ENCODE data around the gene WDR7. TPM values are rescaled to one million over a fixed set of nuclear protein-coding genes. Genes with fewer than 3 reads are reported as not detected.

Gene WDR7
- polyA plus RNA-seq, 2 of the 4 experiments (the other 2 are of a cell fraction), result 4.2 to 7.0 TPM

DNA sequence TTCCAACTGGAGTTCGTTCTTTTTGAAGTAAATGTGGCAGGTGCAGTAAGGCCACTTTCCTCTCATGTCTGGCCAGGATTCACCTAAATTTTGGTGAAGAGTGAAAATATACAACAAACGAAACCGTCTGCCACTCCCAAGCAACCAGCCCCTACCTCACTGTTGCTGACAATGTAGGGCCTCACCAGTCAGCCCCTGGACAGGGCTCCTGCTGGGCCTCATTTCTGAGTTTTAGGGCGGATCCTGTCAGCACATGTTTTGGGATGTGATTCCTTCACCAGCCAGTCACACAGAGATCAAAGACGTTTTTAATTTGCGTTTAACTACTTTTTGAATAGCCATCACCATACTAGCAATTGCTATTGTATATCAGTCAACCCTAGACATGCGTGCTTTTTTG, 185.0 kb downstream of the WDR7 start (continued):
- no peak for TF ChIP-seq MAZ (IDR thresholded peaks at IDR 0.05; ENCODE audit: borderline replicate concordance, low read depth, low read length)
- no peak for TF ChIP-seq HDAC2 (IDR thresholded peaks at IDR 0.05)

- POLR2A ChIA-PET, result no interaction called here
- DNase-seq (ENCODE audit: low read depth in 1 of 2, low spot score in 1 of 2) (no peak), ATAC-seq (no peak), FAIRE-seq (no peak)
- 96% methylated on average over 1 of the region's 1 CpG for WGBS (ENCODE audit: missing lambda C conversion rate)
- Histone ChIP-seq H3K27ac (no peak overlapping the region), H3K9me3 (no peaks in the 10 kb centered on the region), H3K4me2 (no peak overlapping the region), H3K4me1 (no peaks in the 10 kb centered on the region), H3K4me3 (no peak overlapping the region)
- CTCF ChIA-PET, result no interaction called here
- TF ChIP-seq TFCP2L1 (CRISPR knock-in tag; IDR thresholded peaks at IDR 0.05) (no peak), RNF2 (IDR thresholded peaks at IDR 0.05; ENCODE audit: borderline replicate concordance, low read depth) (no peak), JUN (IDR thresholded peaks at IDR 0.05) (no peak), ZNF302 (CRISPR knock-in tag; IDR thresholded peaks at IDR 0.05) (no peak)
- TF ChIP-seq, protein P1, sequence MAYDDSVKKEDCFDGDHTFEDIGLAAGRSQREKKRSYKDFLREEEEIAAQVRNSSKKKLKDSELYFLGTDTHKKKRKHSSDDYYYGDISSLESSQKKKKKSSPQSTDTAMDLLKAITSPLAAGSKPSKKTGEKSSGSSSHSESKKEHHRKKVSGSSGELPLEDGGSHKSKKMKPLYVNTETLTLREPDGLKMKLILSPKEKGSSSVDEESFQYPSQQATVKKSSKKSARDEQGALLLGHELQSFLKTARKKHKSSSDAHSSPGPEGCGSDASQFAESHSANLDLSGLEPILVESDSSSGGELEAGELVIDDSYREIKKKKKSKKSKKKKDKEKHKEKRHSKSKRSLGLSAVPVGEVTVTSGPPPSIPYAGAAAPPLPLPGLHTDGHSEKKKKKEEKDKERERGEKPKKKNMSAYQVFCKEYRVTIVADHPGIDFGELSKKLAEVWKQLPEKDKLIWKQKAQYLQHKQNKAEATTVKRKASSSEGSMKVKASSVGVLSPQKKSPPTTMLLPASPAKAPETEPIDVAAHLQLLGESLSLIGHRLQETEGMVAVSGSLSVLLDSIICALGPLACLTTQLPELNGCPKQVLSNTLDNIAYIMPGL (CRISPR knock-in tag; IDR thresholded peaks at IDR 0.05; ENCODE audit: borderline replicate concordance), result no peak
Observed at GRCh38 chr18:56841836-56842235, 190.7 kb downstream of the WDR7 start.

GRCh38 chr18:56843241-56843640, 192.1 kb downstream of the WDR7 start:
- 95% methylated on average over 4 of the region's 4 CpGs for WGBS (ENCODE audit: missing lambda C conversion rate)
- H3K4me2 ChIP-seq, result no peak overlapping the region
- no peak for ATAC-seq
- H3K27ac ChIP-seq, result no peak overlapping the region
- TF ChIP-seq JUN (IDR thresholded peaks at IDR 0.05), result no peak
- no peak for TF ChIP-seq MYC (IDR thresholded peaks at IDR 0.05; ENCODE audit: borderline replicate concordance, low read length)
- no peak for TF ChIP-seq HOXB13 (CRISPR knock-in tag; IDR thresholded peaks at IDR 0.05; ENCODE audit: low read depth)
- no peak for TF ChIP-seq GATA3 (IDR thresholded peaks at IDR 0.05; ENCODE audit: borderline replicate concordance)
- no peak overlapping the region for H3K4me3 ChIP-seq
- DNase-seq (ENCODE audit: low read depth in 1 of 2, low spot score in 1 of 2), result no peak
- ChIA-PET CTCF (no interaction called here), POLR2A (no interaction called here)
- no peak for FAIRE-seq
- no peaks in the 10 kb centered on the region for H3K4me1 ChIP-seq
- no peaks in the 10 kb centered on the region for H3K9me3 ChIP-seq

- Histone ChIP-seq H3K9me3 (no peaks in the 10 kb centered on the region), H3K4me2 (no peak overlapping the region), H3K4me3 (no peak overlapping the region), H3K4me1 (no peaks in the 10 kb centered on the region), H3K27ac (no peak overlapping the region)
- DNase-seq (ENCODE audit: low read depth in 1 of 2, low spot score in 1 of 2) (no peak), ATAC-seq (no peak), FAIRE-seq (no peak)
- ChIA-PET POLR2A (no interaction called here), CTCF (no interaction called here)
- TF ChIP-seq, protein P2, sequence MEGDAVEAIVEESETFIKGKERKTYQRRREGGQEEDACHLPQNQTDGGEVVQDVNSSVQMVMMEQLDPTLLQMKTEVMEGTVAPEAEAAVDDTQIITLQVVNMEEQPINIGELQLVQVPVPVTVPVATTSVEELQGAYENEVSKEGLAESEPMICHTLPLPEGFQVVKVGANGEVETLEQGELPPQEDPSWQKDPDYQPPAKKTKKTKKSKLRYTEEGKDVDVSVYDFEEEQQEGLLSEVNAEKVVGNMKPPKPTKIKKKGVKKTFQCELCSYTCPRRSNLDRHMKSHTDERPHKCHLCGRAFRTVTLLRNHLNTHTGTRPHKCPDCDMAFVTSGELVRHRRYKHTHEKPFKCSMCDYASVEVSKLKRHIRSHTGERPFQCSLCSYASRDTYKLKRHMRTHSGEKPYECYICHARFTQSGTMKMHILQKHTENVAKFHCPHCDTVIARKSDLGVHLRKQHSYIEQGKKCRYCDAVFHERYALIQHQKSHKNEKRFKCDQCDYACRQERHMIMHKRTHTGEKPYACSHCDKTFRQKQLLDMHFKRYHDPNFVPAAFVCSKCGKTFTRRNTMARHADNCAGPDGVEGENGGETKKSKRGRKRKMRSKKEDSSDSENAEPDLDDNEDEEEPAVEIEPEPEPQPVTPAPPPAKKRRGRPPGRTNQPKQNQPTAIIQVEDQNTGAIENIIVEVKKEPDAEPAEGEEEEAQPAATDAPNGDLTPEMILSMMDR (IDR thresholded peaks at IDR 0.05), result no peak
- no peak for TF ChIP-seq NPAS2 (CRISPR knock-in tag; IDR thresholded peaks at IDR 0.05; ENCODE audit: borderline replicate concordance)
- no peak for TF ChIP-seq HES2 (IDR thresholded peaks at IDR 0.05)
- TF ChIP-seq GATA3 (IDR thresholded peaks at IDR 0.05; ENCODE audit: borderline replicate concordance), result no peak
- no peak for TF ChIP-seq CHD4 (IDR thresholded peaks at IDR 0.05; ENCODE audit: borderline replicate concordance)
- no peak for TF ChIP-seq MYC (IDR thresholded peaks at IDR 0.05; ENCODE audit: borderline replicate concordance, low read length)
- WGBS (ENCODE audit: missing lambda C conversion rate), result 89% methylated on average over 1 of the region's 1 CpG
Observed at GRCh38 chr18:56844556-56844955, 193.4 kb downstream of the WDR7 start.

DNA sequence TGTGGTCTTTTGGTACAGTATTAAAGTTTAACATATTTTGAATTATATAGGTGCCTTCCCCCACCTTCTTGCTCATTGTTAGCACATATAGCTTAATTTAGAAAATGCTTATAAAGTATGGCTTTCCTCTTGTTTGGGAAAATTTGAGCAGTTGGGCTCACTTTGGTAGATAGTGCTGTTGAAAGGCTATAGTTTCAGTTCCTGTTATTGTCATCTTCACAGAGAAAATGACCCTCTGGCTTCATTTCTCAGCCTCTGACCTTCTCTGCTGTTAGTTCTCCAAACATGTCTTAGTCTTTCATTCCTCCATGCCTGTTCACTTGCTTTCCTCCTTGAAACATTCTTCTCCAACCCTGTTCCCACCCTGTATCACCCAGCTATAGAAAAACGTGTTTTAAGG, 200.6 kb downstream of the WDR7 start:
- no peak overlapping the region for H3K4me3 ChIP-seq
- POLR2A ChIA-PET, result no interaction called here
- no peaks in the 10 kb centered on the region for H3K4me1 ChIP-seq
- no peak overlapping the region for H3K27ac ChIP-seq
- H3K4me2 ChIP-seq, result no peak overlapping the region
- H3K9me3 ChIP-seq, result no peaks in the 10 kb centered on the region
- CTCF ChIA-PET, result interaction anchor here (1.8 kb wide), 1 partner anchor 18 kb away, joined by 5 read pairs; no protein-coding TSS in a partner anchor
- no peak for DNase-seq (ENCODE audit: low read depth in 1 of 2, low spot score in 1 of 2)
- ATAC-seq, result no peak
- WGBS (ENCODE audit: missing lambda C conversion rate), result 24% methylated on average over 1 of the region's 1 CpG
- no peak for FAIRE-seq
- TF ChIP-seq, protein P3, sequence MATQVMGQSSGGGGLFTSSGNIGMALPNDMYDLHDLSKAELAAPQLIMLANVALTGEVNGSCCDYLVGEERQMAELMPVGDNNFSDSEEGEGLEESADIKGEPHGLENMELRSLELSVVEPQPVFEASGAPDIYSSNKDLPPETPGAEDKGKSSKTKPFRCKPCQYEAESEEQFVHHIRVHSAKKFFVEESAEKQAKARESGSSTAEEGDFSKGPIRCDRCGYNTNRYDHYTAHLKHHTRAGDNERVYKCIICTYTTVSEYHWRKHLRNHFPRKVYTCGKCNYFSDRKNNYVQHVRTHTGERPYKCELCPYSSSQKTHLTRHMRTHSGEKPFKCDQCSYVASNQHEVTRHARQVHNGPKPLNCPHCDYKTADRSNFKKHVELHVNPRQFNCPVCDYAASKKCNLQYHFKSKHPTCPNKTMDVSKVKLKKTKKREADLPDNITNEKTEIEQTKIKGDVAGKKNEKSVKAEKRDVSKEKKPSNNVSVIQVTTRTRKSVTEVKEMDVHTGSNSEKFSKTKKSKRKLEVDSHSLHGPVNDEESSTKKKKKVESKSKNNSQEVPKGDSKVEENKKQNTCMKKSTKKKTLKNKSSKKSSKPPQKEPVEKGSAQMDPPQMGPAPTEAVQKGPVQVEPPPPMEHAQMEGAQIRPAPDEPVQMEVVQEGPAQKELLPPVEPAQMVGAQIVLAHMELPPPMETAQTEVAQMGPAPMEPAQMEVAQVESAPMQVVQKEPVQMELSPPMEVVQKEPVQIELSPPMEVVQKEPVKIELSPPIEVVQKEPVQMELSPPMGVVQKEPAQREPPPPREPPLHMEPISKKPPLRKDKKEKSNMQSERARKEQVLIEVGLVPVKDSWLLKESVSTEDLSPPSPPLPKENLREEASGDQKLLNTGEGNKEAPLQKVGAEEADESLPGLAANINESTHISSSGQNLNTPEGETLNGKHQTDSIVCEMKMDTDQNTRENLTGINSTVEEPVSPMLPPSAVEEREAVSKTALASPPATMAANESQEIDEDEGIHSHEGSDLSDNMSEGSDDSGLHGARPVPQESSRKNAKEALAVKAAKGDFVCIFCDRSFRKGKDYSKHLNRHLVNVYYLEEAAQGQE (IDR thresholded peaks at IDR 0.05), result no peak
- TF ChIP-seq TP53 (CRISPR knock-in tag; IDR thresholded peaks at IDR 0.05) (no peak), NPAS2 (CRISPR knock-in tag; IDR thresholded peaks at IDR 0.05; ENCODE audit: borderline replicate concordance) (no peak), MAZ (IDR thresholded peaks at IDR 0.05; ENCODE audit: borderline replicate concordance, low read depth, low read length) (no peak), MYC (IDR thresholded peaks at IDR 0.05; ENCODE audit: borderline replicate concordance, low read length) (no peak), EP300 (IDR thresholded peaks at IDR 0.05) (no peak), RAD21 (conservative IDR thresholded peaks at IDR 0.05 in 1 of 2, IDR thresholded peaks at IDR 0.05 in 1 of 2) (no peak)
- TF ChIP-seq, protein P4, sequence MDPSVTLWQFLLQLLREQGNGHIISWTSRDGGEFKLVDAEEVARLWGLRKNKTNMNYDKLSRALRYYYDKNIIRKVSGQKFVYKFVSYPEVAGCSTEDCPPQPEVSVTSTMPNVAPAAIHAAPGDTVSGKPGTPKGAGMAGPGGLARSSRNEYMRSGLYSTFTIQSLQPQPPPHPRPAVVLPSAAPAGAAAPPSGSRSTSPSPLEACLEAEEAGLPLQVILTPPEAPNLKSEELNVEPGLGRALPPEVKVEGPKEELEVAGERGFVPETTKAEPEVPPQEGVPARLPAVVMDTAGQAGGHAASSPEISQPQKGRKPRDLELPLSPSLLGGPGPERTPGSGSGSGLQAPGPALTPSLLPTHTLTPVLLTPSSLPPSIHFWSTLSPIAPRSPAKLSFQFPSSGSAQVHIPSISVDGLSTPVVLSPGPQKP (IDR thresholded peaks at IDR 0.05; ENCODE audit: low read depth, low read length), result no peak

Measured in A549 (cell line).